ENCODE data around the gene SFMBT2. TPM values are rescaled to one million over a fixed set of nuclear protein-coding genes. Genes with fewer than 3 reads are reported as not detected.

Gene SFMBT2
- total RNA-seq, 1 donor from 2014 or later = 14.6 TPM

- DNase-seq (ENCODE audit: low spot score) = no peak
- intact Hi-C loops (cut with DNase I) = no loop called here
Measured at GRCh38 chr10:7261351-7261750, 149.5 kb downstream of the SFMBT2 start.

GRCh38 chr10:7260912-7261311, 149.9 kb downstream of the SFMBT2 start:
- intact Hi-C loops (cut with DNase I) = no loop called here
- ATAC-seq = no peak
- DNase-seq (ENCODE audit: low spot score) = no peak

More at GRCh38 chr10:7261351-7261750, 149.5 kb downstream of the SFMBT2 start:
- no peak for ATAC-seq

DNA sequence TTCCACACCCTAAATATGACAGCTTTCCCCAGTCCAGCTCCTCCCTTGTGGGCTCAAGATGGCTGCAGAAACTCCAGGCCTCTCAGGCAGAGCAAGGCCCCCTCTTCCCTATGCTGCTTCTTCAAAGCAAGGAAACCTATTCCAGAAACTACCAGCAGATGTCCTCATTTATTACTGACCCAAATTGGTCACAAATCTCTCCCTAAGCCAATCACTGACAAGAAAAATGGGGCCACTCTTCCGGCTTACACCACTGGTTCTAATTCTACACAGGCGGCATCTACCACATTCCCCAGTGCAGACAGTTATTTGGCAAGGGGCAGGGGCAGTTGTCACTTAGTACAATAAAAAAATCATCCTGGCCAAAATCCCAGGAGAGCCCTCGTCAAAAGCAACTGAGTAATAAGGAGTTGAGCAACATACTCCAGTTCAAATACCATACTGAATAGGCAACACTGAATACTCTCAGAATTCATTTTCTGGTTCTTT, 150.4 kb downstream of the SFMBT2 start:
- intact Hi-C loops (cut with DNase I) = no loop called here
- peak; percentile 91 for ATAC-seq
- DNase-seq (ENCODE audit: low spot score) = no peak

DNA sequence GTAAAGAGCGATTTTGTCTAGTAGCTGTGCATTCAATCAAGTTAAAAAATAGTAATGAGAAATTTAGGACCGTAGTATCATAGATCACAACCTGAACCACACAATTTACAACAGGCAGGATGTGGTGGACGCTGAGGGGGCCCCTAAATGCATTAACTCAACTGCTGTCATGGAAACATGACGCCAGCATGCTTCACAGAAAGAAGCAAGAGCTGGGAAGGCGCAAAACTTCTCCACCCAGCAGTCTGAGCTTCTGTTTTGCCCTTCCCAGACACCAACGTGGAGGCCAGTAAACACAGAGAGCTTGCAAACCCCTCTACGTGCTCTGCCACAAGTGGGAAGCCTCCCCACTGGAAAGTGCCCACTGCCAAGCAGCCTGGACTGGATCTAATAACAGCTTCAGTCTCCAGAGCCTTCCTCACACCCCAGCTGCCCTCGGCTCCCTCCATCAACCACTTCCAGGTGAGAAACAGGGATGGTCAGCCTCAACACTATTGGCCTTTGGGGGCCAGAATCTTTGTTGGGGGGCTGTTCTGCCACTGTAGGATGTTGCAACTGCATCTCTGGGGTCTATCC, 151.8 kb downstream of the SFMBT2 start:
- no peak for ATAC-seq
- intact Hi-C loops (cut with DNase I) = no loop called here

DNA sequence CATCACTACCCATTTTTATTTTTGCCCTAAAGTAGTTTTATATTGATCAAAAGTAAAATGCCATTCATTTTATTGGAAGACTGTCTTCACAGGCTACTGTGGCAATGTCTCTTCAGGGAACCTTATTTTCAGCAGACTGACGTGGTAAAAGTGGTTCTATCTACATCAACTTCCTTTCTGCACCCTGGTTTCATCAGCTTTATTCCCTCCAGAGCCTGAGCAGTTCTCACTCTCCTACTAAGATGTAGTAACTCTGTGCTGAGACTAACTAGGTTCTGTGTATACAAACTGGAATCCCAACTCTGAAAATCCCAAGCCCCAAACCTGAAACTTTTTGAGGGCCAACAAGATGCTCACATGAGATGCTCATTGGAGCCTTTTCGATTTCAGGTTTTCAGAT, 155.3 kb downstream of the SFMBT2 start:
- DNase-seq (ENCODE audit: low spot score) (no peak), ATAC-seq (no peak)
- intact Hi-C loops (cut with DNase I) = no loop called here

More for the DNA sequence above, 151.8 kb downstream of the SFMBT2 start:
- DNase-seq (ENCODE audit: low spot score) = no peak

GRCh38 chr10:7251696-7252465, 159.0 kb downstream of the SFMBT2 start:
- intact Hi-C loops (cut with DNase I) = no loop called here
- ATAC-seq (no peak), DNase-seq (ENCODE audit: low spot score) (no peak)

DNA sequence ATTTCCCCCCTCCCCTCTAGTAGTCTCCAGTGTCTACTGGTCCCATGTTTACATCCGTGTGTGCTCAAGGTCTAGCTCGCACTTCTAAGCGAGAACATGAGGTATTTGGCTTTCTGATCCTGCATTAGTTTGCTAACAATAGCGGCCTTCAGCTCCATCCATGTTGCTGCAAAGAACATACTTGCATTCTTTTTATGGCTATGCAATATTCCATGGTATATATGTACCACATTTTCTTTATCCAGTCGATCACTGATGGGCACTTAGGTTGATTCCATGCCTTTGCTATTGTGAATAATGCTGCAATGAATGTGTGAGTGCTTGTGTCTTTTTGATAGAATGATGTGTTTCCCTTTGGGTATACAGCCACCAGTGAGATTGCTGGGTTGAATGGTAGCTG, 160.6 kb downstream of the SFMBT2 start:
- intact Hi-C loops (cut with DNase I) = no loop called here

DNA sequence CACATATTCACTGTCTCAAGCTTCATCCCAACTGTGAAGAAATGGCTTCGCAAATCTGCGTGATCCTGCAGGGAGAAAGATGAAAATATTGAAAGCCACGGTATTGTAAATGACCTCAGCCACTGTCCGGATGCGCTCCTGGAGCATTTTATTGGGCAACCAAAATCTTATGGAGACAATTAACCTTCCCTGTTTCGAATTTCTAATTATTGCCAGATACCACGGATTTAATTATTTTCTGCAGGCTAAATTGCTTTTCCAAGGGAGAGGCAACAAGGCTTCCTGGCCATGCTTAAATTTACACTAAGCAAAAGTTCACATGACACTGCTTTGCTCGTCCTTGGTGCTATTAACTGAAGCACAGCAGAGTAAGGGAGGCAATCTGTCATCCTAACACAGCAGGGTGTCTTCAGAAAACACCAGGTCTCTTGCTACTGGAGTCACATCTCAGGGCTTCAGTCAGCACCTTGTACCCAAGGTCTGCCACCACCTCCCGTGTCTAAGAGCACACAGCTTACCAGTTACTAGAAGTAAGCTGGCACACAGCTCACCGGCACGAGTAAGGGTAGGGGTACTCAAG, 162.2 kb downstream of the SFMBT2 start:
- DNase-seq (ENCODE audit: low spot score) = no peak
- intact Hi-C loops (cut with DNase I) = no loop called here
- ATAC-seq = no peak

More for the DNA sequence above, 160.6 kb downstream of the SFMBT2 start:
- ATAC-seq (no peak), DNase-seq (ENCODE audit: low spot score) (no peak)

DNA sequence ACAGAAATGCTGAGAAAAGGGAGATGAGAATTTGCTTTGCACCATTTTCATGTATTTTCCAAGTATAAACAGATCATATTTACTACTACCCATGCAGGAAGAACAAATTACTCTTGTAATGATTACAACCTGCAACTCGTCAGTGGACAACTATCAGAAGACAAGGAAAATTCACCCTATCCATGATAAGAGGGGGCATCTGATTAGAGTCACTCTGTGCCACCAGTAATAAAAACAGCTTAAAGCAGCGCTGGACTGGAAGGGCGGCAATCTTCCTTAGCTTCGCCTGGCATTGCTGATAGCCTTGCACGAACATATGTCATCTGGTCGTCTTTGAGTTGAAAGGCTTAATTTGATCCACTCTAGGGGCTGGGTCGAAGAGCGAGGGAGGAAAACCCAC, 162.7 kb downstream of the SFMBT2 start:
- DNase-seq (ENCODE audit: low spot score) = no peak
- intact Hi-C loops (cut with DNase I) = no loop called here
- no peak for ATAC-seq

GRCh38 chr10:7245505-7245904, 165.3 kb downstream of the SFMBT2 start:
- ATAC-seq (no peak), DNase-seq (ENCODE audit: low spot score) (no peak)
- intact Hi-C loops (cut with DNase I) = no loop called here

GRCh38 chr10:7243873-7244272, 167.0 kb downstream of the SFMBT2 start:
- ATAC-seq (no peak), DNase-seq (ENCODE audit: low spot score) (no peak)
- intact Hi-C loops (cut with DNase I) = no loop called here

- DNase-seq (ENCODE audit: low spot score) (no peak), ATAC-seq (no peak)
- intact Hi-C loops (cut with DNase I) = no loop called here
Measured at GRCh38 chr10:7243139-7243538, 167.7 kb downstream of the SFMBT2 start.

DNA sequence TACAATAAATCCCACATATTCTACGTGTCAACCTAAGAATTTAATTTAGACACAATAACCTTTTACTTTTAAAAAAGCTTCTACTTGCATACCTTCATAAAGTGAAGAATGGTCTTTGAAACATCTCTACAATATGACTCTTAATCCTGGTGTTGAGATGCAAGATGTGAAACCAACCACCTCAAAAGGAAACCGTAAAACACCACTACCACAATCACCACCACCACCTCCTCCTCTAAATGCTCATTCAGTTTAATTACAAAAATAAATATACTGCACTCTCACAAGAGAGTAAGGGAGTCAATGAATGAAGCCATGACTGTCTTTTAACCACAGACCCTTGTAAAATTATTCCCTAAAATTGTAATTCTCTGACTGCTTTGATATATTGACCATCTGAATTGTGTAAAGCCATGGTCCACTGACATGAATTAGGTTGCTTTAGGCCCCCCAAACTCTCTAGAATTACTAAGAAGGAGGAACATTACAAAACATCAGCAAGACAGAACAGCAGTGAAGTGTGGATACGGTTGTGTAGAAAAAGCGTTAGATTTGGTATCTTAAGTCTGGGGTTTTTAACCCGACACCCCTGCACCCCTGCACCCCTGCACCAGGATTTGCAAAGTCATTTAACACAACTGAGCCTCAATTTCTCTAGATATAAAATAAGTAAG, 171.4 kb downstream of the SFMBT2 start:
- DNase-seq (ENCODE audit: low spot score) = no peak
- ATAC-seq = no peak
- intact Hi-C loops (cut with DNase I) = no loop called here

GRCh38 chr10:7235376-7235775, 175.5 kb downstream of the SFMBT2 start:
- ATAC-seq (no peak), DNase-seq (ENCODE audit: low spot score) (no peak)
- intact Hi-C loops (cut with DNase I) = no loop called here

- intact Hi-C loops (cut with DNase I) = no loop called here
Measured at GRCh38 chr10:7234109-7234508, 176.7 kb downstream of the SFMBT2 start.

DNA sequence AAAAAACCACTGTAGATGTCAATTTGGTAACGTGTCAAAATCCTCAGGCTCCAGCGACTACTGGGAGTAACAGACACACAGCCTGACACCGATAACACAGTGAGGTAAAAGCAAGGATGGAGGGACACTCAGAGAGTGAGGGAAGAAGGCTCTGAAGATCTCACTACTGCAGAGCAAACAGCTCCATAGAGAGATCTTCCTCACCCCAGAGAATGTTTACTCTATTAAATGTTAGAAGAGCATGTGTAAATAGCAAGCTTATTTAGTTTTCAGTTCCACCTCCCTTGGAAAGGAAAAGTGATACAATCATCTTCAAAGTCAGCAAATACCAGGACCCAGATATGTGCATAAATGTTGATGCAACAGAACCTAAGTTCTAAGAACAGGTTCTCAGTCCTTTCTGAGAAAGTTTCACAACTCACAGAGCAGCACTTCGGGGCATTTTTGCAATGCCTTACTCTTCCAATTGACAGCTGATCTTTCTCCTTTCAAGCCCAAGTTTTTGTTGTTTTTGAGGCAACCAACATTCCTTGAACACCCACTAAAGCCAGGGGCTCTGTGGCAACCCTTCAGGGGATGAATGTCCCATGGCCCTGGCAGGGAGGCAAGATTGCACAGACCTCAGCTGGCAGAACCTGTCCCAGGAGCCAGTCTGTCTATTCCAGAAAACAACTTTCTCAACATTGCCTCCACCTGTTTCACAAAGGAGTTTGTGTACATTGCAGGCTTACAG, 177.4 kb downstream of the SFMBT2 start:
- ATAC-seq = peak; percentile 85
- DNase-seq (ENCODE audit: low spot score) = no peak
- intact Hi-C loops (cut with DNase I) = no loop called here

More at GRCh38 chr10:7234109-7234508, 176.7 kb downstream of the SFMBT2 start:
- ATAC-seq = no peak
- no peak for DNase-seq (ENCODE audit: low spot score)

- ATAC-seq (peak; percentile 56), DNase-seq (ENCODE audit: low spot score) (no peak)
- intact Hi-C loops (cut with DNase I) = no loop called here
Measured at GRCh38 chr10:7231509-7232414, 179.1 kb downstream of the SFMBT2 start.

GRCh38 chr10:7230951-7231350, 179.9 kb downstream of the SFMBT2 start:
- intact Hi-C loops (cut with DNase I) = no loop called here
- DNase-seq (ENCODE audit: low spot score) = no peak

More at GRCh38 chr10:7230951-7231350, 179.9 kb downstream of the SFMBT2 start:
- ATAC-seq = no peak

Measured in sciatic nerve (tissue), 2 donors.